GM19438 (cell line): ENCODE measurements around the gene USP49.

Source experiments
- ATAC-seq: cut with Tn5 transposase; IDR thresholded peaks from one replicate; pipeline ENCODE4 v1.9.1; 2021; ENCODE audit warnings: low read depth; ENCODE audit not compliant: unreplicated experiment

Gene USP49

GRCh38 chr6:41931792-41932191 is 36.6 kb upstream of the USP49 start:
- ATAC-seq: no peak

- no peak for ATAC-seq
These were observed 34.7 kb upstream of the USP49 start for GRCh38 chr6:41929924-41930323.

- ATAC-seq: no peak
These were observed 32.1 kb upstream of the USP49 start for GRCh38 chr6:41927253-41927652.

GRCh38 chr6:41922154-41922553 is 27.0 kb upstream of the USP49 start:
- ATAC-seq: no peak

GRCh38 chr6:41921712-41921998 is 26.5 kb upstream of the USP49 start:
- ATAC-seq: peak; percentile 7

GRCh38 chr6:41920921-41921711 is 25.9 kb upstream of the USP49 start, which contains the start of the genes BYSL and MED20:
Gene BYSL (plus strand): TSS chr6:41921499. CDS start chr6:41921563, 64 bp downstream.
Gene MED20 (minus strand): TSS chr6:41921139. CDS start chr6:41921018, 121 bp downstream.
- ATAC-seq: peak; percentile 91

GRCh38 chr6:41917528-41917927 is 22.4 kb upstream of the USP49 start:
- ATAC-seq: no peak

- no peak for ATAC-seq
These were observed 19.8 kb upstream of the USP49 start for GRCh38 chr6:41914869-41915530.

- ATAC-seq: no peak
These were observed 19.2 kb upstream of the USP49 start for GRCh38 chr6:41914343-41914742.

- no peak for ATAC-seq
These were observed 14.6 kb upstream of the USP49 start for GRCh38 chr6:41909727-41910126.

- no peak for ATAC-seq
These were observed 6.8 kb upstream of the USP49 start for GRCh38 chr6:41901882-41902519.

GRCh38 chr6:41900861-41901260 is 5.7 kb upstream of the USP49 start:
- ATAC-seq: no peak

- ATAC-seq: no peak
These were observed 1.1 kb upstream of the USP49 start for GRCh38 chr6:41896281-41896680.

GRCh38 chr6:41894366-41895299 is 542 bp downstream of the USP49 start:
- ATAC-seq: peak; percentile 35

GRCh38 chr6:41892921-41893564 is 2.1 kb downstream of the USP49 start:
- ATAC-seq: no peak

GRCh38 chr6:41887331-41887751 is 7.8 kb downstream of the USP49 start:
- ATAC-seq: no peak

- ATAC-seq: no peak
These were observed 9.2 kb downstream of the USP49 start for GRCh38 chr6:41885930-41886329.

- no peak for ATAC-seq
These were observed 10.2 kb downstream of the USP49 start for GRCh38 chr6:41884957-41885356.

- no peak for ATAC-seq
These were observed 13.7 kb downstream of the USP49 start for GRCh38 chr6:41881506-41881905.

- no peak for ATAC-seq
These were observed 16.2 kb downstream of the USP49 start for GRCh38 chr6:41878961-41879405.
